Esophagus mucosa (tissue), 1 donor: ENCODE data around the gene APOH. TPM values are rescaled to one million over a fixed set of nuclear protein-coding genes. Genes with fewer than 3 reads are reported as not detected.
"Not testable (repeated sequence)": the region's sequence is repeated elsewhere in the genome, so short reads cannot be mapped to it uniquely, and the experiment has no call there.

Experiments
- ATAC-seq: fragments of 200-7000 bp; cut with Tn5 transposase; one replicate; pipeline ENCODE4 v1.9.1; 2020
- total RNA-seq: library from RNA; stranded (reverse); gene quantifications from one replicate; pipeline ENCODE4 v1.2.4, GENCODE V29; 2023
- donor health status: DM: yes; HTN: yes; CAD: no.

The APOH gene
- 0.24 TPM for total RNA-seq

DNA sequence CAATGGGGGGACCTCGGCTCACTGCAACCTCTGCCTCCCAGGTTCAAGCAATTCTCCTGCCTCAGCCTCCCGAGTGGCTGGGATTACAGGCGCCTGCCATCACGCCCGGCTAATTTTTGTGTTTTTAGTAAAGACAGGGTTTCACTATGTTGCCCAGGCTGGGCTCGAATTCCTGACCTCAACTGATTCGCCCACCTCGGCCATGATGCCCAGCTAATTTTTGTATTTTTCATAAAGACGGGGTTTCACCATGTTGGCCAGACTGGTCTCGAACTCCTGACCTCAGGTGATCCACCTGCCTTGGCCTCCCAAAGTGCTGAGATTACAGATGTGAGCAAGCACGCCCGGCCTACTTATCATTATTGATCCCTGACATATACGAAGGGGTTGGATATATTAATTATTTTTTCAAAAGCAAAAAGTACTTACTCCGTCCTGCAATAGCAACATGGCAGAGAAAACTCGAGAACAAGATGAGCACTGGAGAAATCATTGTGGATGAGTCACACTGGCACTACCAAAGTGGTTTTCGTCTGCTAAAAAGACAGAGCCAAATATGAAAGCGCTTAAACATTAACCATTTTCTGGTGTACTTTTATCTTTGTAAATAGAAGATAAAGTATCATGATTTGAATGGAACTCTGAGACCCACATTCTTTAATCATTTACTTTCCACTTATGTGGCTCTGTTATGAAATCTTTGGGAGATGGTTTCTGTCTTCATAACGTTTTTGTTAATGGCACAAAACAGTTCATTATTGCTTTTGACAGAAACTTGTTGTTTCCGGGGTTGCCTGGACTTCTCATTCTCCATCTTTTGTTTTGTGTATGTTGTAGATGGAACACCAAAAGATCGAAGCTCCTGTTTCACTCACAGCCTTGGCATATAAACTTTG, at the start of gene APOH:
APOH (minus strand) TSS at position 529 of the 896 bp plus-strand sequence; CDS start at position 493, 36 bp downstream.
- ATAC-seq: no peak

DNA sequence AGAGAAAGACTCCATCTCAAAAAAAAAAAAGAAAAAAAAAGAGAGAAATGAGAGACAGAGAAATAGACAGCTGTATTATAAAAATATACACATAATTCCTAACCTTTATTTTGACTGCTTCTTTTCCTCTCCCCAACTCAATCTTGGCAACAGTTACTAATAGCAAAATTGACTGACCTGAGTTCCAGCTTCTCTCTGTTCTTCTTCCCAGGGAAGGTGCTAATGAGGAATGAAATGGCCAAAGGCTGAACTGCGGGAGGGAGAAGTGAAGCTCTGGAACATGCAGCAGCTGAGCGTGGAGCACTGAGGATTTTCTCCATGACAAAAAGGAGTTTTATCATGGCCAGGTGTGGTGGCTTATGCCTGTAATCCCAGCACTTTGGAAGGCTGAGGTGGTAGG, 48.0 kb upstream of the APOH start:
- ATAC-seq: no peak

GRCh38 chr17:66276328-66276937, 47.2 kb upstream of the APOH start:
- no peak for ATAC-seq

- ATAC-seq: peak; percentile 94
These were observed 46.4 kb upstream of the APOH start for GRCh38 chr17:66275651-66276050.

DNA sequence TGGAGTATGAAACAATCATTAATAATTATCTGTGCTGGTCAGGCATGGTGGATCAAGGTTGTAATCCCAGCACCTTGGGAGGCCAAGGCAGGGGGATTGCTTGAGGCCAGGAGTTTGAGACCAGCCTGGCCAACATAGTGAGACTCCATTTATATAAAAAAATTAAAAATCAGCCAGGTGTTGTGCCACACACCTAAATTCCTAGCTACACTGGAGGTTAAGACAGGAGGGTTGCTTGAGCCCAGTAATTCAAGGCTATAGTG, 44.3 kb upstream of the APOH start:
- no peak for ATAC-seq

GRCh38 chr17:66272811-66273585, 43.8 kb upstream of the APOH start:
- no peak for ATAC-seq

- no peak for ATAC-seq
These were observed 42.3 kb upstream of the APOH start for GRCh38 chr17:66271512-66271911.

DNA sequence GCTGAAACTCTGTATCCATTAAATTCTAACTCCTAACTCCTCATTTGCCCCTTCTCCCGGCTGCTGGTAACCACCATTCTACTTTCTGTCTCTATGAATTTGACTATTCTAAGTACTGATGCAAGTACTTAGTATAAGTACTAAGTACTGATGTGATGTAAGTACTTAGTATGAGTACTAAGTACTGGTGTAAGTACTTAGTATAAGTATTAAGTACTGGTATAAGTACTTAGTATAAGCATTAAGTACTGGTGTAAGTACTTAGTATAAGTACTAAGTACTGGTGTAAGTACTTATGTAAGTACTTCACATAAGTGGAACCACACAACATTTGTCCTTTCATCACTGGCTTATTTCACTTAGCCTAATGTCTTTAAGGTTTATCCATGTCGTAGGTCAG, 40.9 kb upstream of the APOH start:
- no peak for ATAC-seq

- no peak for ATAC-seq
These were observed 39.2 kb upstream of the APOH start for GRCh38 chr17:66268247-66268927.

- ATAC-seq: no peak
These were observed 35.5 kb upstream of the APOH start for GRCh38 chr17:66264696-66265095.

- no peak for ATAC-seq
These were observed 33.6 kb upstream of the APOH start for GRCh38 chr17:66262767-66263166.

DNA sequence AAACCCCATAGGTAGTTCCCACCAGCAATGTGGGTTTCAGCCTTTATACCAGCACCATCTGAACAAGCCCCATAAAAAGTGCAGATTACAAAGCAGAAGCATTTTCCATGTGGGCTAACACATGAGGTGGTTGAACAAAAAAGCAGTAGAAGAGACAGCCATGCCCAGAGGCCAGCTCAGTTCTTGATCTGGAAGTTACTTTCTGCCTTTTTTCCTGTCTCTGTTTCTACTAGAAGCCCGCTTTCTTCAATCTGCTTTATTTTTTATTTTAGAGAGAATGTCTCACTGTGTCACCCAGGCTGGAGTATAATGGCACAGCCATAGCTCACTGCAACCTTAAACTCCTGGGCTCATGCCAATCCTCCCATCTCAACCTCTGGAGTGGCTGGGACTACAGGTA, 31.5 kb upstream of the APOH start:
- ATAC-seq: no peak

DNA sequence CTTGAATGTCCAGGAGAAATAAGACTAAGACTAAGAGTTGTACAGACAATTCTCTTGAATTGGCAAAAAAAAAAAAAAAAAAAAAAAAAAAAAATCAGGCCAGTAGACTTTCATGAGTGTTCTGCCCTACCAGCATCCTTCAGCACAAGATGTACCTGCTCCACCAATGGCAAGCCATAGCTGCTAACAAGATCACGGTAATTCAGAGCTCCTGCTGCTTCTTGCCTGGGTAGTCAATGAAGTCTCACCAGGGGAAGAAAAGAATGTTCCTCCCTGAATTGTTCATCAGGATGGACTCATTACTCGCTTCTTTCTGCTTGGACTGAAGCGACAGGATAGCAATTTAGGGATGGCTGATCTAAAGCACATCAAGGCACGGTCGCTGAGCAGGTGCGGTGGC, 31.1 kb upstream of the APOH start:
- ATAC-seq: no peak

DNA sequence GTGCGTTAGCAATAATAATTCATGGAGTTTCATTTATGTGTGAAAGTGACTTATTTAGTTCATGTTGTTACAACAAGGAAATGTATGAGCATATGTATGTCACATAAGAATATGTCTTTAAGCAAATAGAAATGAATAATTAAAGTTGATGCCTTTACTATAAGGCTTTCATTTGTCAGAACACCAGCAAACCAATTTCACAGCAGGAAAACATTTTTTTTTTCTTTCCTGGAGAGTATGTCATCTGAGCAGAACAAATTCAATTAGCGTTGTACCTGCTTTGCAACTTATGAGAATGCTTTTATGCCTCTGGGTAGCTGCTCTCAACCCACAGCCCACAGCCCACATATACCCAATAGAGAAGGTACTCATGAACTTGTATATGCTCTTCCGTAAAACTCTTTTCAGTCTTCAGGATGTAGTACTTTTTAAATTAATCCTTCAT, 26.3 kb upstream of the APOH start:
- ATAC-seq: no peak

DNA sequence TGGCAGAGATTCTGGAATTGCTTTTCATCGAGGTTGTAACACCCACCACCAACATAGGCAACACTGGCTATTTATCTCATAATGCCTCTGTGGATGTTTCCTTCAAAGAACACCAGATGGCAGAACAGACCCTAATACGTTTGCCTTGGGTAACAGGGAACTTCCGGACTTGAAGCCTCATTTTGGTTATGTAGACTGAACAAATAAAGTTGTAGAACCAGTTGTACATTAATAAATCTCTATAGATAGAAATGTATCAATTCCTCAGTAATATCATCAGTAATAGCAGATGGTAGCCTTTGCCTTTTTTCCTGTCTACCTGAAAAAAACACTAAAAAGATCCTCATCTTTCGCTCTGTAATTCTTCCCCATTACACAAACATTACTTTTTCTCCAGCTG, 25.9 kb upstream of the APOH start:
- ATAC-seq: peak; percentile 58

GRCh38 chr17:66253458-66253857, 24.2 kb upstream of the APOH start:
- ATAC-seq: not testable (repeated sequence)

- no peak for ATAC-seq
These were observed 21.5 kb upstream of the APOH start for GRCh38 chr17:66250686-66251085.

DNA sequence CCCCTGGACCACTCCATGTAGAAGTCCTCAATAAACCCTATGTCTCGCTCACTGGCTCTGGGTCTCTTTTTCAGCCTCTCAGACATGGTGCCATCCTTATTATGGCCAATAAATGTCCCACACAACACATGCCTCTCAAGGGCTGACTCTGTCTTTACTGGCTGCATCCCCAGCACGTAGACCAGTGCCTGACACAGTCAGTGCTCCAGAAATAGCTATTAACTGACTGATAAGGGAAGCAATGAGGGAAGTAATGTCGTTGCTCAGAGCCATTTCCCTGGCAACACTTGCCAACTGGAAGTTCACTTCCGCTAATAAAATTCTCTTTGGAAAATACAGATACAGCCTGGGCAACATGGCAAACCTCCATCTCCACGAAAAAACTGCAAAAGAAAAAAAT, 19.1 kb upstream of the APOH start:
- ATAC-seq: no peak

DNA sequence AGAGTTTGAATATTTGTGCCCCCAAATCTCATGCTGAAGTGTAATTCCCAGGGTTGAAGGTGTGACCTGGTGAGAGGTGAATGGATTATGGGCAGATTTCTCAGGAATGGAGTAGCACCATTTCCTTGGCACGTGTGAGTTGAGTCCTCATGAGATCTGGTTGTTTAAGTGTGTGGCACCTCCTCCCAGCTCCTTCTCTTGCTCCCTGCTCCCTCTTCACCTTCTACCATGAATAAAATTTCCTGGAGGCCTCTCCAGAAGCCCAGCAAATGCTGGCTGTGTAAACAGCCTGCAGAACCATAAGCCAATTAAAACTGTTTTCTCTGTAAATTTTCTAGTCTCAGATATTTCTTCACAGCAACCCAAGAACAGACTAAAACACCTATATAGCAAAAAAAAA, 12.6 kb upstream of the APOH start:
- ATAC-seq: no peak

GRCh38 chr17:66240630-66241029, 11.4 kb upstream of the APOH start:
- ATAC-seq: no peak

- no peak for ATAC-seq
These were observed 10.8 kb upstream of the APOH start for GRCh38 chr17:66240013-66240412.

DNA sequence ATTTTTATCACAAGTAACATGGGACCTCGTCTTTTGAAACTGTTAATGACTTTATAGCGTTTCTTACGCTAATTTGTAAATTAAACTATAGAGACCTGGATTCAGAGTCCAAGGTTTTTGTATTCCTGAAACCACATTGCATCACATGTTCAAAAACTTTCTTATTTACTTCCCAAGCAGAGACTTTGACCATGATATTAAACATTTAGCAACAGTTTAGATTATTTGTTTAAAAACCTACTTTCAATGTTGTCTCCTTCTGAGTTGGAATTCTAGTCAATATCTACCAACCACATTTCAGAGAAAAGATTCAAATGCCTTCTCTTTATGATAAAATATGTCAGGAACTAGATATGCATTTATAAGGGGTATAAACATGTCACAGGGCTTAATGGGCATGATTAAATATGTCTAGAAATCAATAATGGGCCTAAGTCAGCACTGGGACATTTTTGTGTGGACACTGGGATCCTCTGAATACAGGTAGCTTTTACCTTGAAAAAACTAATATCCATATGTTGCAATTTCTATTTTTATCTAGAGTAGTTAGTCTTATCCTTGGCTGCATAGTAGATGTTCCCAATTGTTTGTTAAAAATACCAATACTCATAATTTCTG, 6.3 kb upstream of the APOH start:
- ATAC-seq: no peak

DNA sequence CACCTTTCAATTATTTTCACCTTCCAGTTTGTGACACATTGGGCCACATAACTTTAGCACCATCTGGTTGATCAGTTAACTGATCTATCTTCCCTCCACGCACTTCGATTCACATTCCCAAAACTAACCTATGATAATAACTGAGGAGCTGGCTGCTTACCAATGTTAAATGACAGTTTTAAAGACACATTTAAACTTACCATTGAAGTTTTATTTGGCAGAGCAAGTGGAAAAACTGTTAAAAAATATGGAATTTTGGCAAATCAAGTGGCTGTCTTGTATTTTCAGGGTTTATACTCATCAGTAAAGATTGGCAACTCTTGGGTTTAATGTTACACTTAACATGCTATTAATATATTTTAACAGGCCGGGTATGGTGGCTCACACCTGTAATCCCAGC, 5.4 kb upstream of the APOH start:
- no peak for ATAC-seq
